A549 (cell line): Measurements from ENCODE around the gene NRIP2.

Source experiments
- CHD2 ChIP-seq: fragments of 150-350 bp; IDR thresholded peaks from 2 replicates; pipeline ENCODE4 v1.6.1; 2014; ENCODE audit warnings: low read length; ENCODE audit not compliant: partially characterized antibody
- CTCF ChIP-seq: fragments of >200 bp; sonication (Bioruptor Twin); formaldehyde crosslinking; IDR thresholded peaks from 3 replicates; pipeline ENCODE4 v1.5.1; 2016
- FOSL2 ChIP-seq, 2 experiments: fragments of 450-650 bp in 1 of 2; fragments of >200 bp in 1 of 2; sonication (Bioruptor Twin) in 1 of 2; formaldehyde crosslinking; IDR thresholded peaks; 2 replicates each; pipeline versions ENCODE4 v1.5.0 to v1.6.1; 2016 to 2020; ENCODE audit warnings: mild to moderate bottlenecking in 1 of 2, moderate library complexity in 1 of 2
- HMGXB4 ChIP-seq: fragments of 250-450 bp; sonication (Bioruptor Pico); IDR thresholded peaks from 2 replicates; pipeline ENCODE4 v1.5.0; 2021; ENCODE audit warnings: mild to moderate bottlenecking, moderate library complexity, borderline replicate concordance
- HOXA7 ChIP-seq: fragments of 250-450 bp; sonication (Bioruptor Pico); IDR thresholded peaks from 2 replicates; pipeline ENCODE4 v1.5.0; 2020; ENCODE audit warnings: mild to moderate bottlenecking, moderate library complexity
- MAX ChIP-seq: IDR thresholded peaks from 2 replicates; pipeline ENCODE4 v1.6.1; 2012
- NPAS2 ChIP-seq: fragments of 250-450 bp; sonication (Bioruptor Pico); IDR thresholded peaks from 2 replicates; pipeline ENCODE4 v1.8.0; 2022; ENCODE audit warnings: mild to moderate bottlenecking, moderate library complexity, borderline replicate concordance
- PBX3 ChIP-seq: IDR thresholded peaks from 2 replicates; pipeline ENCODE4 v1.6.1; 2012
- POLR2A ChIP-seq: IDR thresholded peaks from 2 replicates; pipeline ENCODE4 v1.6.1; 2012; ENCODE audit warnings: mild to moderate bottlenecking, low read length
- SMC3 ChIP-seq: fragments of >200 bp; sonication (Bioruptor Twin); formaldehyde crosslinking; IDR thresholded peaks from 3 replicates; pipeline ENCODE4 v1.6.1; 2018; ENCODE audit warnings: inconsistent platforms
- TP53 ChIP-seq: fragments of 250-450 bp; sonication (Bioruptor Pico); IDR thresholded peaks from 2 replicates; pipeline ENCODE4 v1.5.0; 2021; ENCODE audit warnings: mild to moderate bottlenecking, moderate library complexity

GRCh38 chr12:2801044-2801783, 33.6 kb downstream of the NRIP2 start:
- TF ChIP-seq CTCF (no peak), FOSL2 (IDR thresholded peaks at IDR 0.05) (no peak), FOSL2 (CRISPR knock-in tag; IDR thresholded peaks at IDR 0.05) (no peak), MAX (no peak), PBX3 (no peak), POLR2A (no peak), TP53 (no peak), HMGXB4 (CRISPR knock-in tag) (no peak), CHD2 (no peak), SMC3 (no peak), HOXA7 (no peak), NPAS2 (CRISPR knock-in tag) (no peak)
